Memory B cell (primary cell): Measurements from ENCODE around the gene ASCC1.
A peak's percentile ranks its signal among the peaks of the same experiment; 100 is the strongest.
"Not testable (repeated sequence)": the region's sequence is repeated elsewhere in the genome, so short reads cannot be mapped to it uniquely, and the experiment has no call there.

ENCODE experiments used
- ATAC-seq: fragments of 150-1000 bp; cut with Tn5 transposase; 2 replicates; pipeline ENCODE4 v1.10.0; 2021; ENCODE audit warnings: low read depth, mild to moderate bottlenecking, moderate library complexity
- DNase-seq, 2 donors: peaks; one replicate each; pipeline ENCODE4 v3.0.0; 2022; ENCODE audit warnings: low spot score in 2 of 2
- H3K27ac Mint-ChIP-seq: one replicate; pipeline ENCODE4 v1.8.0; 2022; ENCODE audit warnings: mild to moderate bottlenecking, moderate library complexity, mixed read lengths
- H3K27me3 Mint-ChIP-seq: one replicate; pipeline ENCODE4 v1.8.0; 2022; ENCODE audit warnings: mixed read lengths
- H3K36me3 Mint-ChIP-seq: one replicate; pipeline ENCODE4 v1.8.0; 2022; ENCODE audit warnings: mild to moderate bottlenecking, mixed read lengths
- H3K4me1 Mint-ChIP-seq: one replicate; pipeline ENCODE4 v1.8.0; 2022; ENCODE audit warnings: mixed read lengths
- H3K4me3 Mint-ChIP-seq: one replicate; pipeline ENCODE4 v1.8.0; 2022; ENCODE audit warnings: mild to moderate bottlenecking, moderate library complexity, mixed read lengths
- H3K9me3 Mint-ChIP-seq: one replicate; pipeline ENCODE4 v1.8.0; 2022; ENCODE audit warnings: mixed read lengths

Gene ASCC1

GRCh38 chr10:72239409-72239808, 23.3 kb upstream of the ASCC1 start:
- Mint-ChIP-seq H3K36me3 (peaks cover 8% of the 10 kb centered on the region), H3K9me3 (no peaks in the 10 kb centered on the region), H3K4me1 (peaks cover 32% of the 10 kb centered on the region), H3K27me3 (no peaks in the 10 kb centered on the region), H3K27ac (no peak overlapping the region), H3K4me3 (no peak overlapping the region)
- ATAC-seq: no peak
- no peak for DNase-seq

- Mint-ChIP-seq H3K36me3 (peaks cover 8% of the 10 kb centered on the region), H3K4me3 (no peak overlapping the region), H3K4me1 (peaks cover 26% of the 10 kb centered on the region), H3K27me3 (no peaks in the 10 kb centered on the region), H3K27ac (no peak overlapping the region), H3K9me3 (no peaks in the 10 kb centered on the region)
- ATAC-seq: no peak
- no peak for DNase-seq
Measured at GRCh38 chr10:72238392-72239175, 22.5 kb upstream of the ASCC1 start.

- Mint-ChIP-seq H3K9me3 (no peaks in the 10 kb centered on the region), H3K4me1 (peaks cover 12% of the 10 kb centered on the region), H3K36me3 (peaks cover 11% of the 10 kb centered on the region), H3K27ac (no peak overlapping the region), H3K27me3 (no peaks in the 10 kb centered on the region), H3K4me3 (no peak overlapping the region)
- no peak for DNase-seq
- ATAC-seq: no peak
Measured at GRCh38 chr10:72235544-72236279, 19.6 kb upstream of the ASCC1 start.

DNA sequence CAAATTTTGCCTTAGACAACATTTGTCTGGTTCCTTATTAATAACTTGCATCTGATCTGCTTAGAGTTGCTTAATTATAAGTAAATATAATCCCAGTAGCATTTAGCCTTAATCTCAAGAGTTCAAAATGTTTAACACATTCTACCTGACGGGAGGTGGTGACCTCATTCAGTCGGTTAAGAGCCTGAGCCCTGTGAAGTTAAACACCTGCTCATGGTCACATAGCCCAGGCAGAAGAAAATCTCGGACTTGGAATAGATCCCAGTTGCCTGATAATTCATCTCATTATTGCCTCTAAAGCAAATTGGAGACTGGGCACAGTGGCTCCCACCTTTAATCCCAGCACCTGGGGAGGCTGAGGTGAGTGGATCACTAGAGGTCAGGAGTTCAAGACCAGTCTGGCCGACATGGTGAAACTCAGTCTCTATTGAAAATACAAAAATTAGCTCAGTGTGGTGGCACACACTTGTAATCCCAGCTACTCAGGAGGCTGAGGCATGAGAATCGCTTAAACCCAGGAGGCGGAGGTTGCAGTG, 18.6 kb upstream of the ASCC1 start:
- H3K27me3 Mint-ChIP-seq: no peaks in the 10 kb centered on the region
- H3K36me3 Mint-ChIP-seq: peaks cover 13% of the 10 kb centered on the region
- H3K4me1 Mint-ChIP-seq: peaks cover 13% of the 10 kb centered on the region
- no peak overlapping the region for H3K27ac Mint-ChIP-seq
- H3K9me3 Mint-ChIP-seq: no peaks in the 10 kb centered on the region
- DNase-seq (no peak), ATAC-seq (no peak)
- no peak overlapping the region for H3K4me3 Mint-ChIP-seq

- H3K4me3 Mint-ChIP-seq: no peak overlapping the region
- ATAC-seq (no peak), DNase-seq (no peak)
- no peak overlapping the region for H3K27ac Mint-ChIP-seq
- H3K27me3 Mint-ChIP-seq: no peaks in the 10 kb centered on the region
- peaks cover 13% of the 10 kb centered on the region for H3K36me3 Mint-ChIP-seq
- H3K9me3 Mint-ChIP-seq: no peaks in the 10 kb centered on the region
- peaks cover 17% of the 10 kb centered on the region for H3K4me1 Mint-ChIP-seq
Measured at GRCh38 chr10:72233621-72234020, 17.5 kb upstream of the ASCC1 start.

- Mint-ChIP-seq H3K36me3 (peaks cover 5% of the 10 kb centered on the region), H3K27me3 (no peaks in the 10 kb centered on the region), H3K4me1 (peaks cover 17% of the 10 kb centered on the region), H3K4me3 (no peak overlapping the region), H3K9me3 (no peaks in the 10 kb centered on the region), H3K27ac (peak overlapping the region; percentile 46)
- ATAC-seq (no peak), DNase-seq (no peak)
Measured at GRCh38 chr10:72229261-72230251, 13.5 kb upstream of the ASCC1 start.

DNA sequence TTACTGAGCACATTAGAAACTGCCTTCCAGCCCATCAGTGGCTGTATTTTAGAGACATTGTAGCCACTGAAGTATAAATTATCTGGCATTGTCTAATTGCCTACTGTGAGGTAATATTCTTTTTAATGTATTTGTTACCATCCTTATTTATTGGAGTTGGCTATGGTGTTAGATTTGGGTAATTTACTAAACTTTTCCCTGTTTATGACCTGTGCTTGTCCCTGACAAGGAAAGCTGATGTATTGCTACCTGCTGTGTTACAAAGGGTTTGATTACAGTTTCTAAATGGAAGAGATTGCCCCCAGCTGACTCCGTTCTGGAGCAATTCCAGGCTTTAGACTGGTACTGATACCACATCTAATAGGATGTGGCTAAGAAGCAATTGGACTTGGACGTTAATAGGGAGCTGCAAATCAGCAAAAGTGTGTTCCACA, 12.3 kb upstream of the ASCC1 start:
- no peak overlapping the region for H3K27ac Mint-ChIP-seq
- H3K27me3 Mint-ChIP-seq: no peaks in the 10 kb centered on the region
- peaks cover 24% of the 10 kb centered on the region for H3K4me1 Mint-ChIP-seq
- peaks cover 6% of the 10 kb centered on the region for H3K36me3 Mint-ChIP-seq
- H3K4me3 Mint-ChIP-seq: no peak overlapping the region
- H3K9me3 Mint-ChIP-seq: no peaks in the 10 kb centered on the region
- ATAC-seq (no peak), DNase-seq (no peak)

GRCh38 chr10:72227826-72228225, 11.8 kb upstream of the ASCC1 start:
- Mint-ChIP-seq H3K27me3 (no peaks in the 10 kb centered on the region), H3K4me1 (peaks cover 25% of the 10 kb centered on the region), H3K9me3 (no peaks in the 10 kb centered on the region), H3K4me3 (no peak overlapping the region), H3K36me3 (peaks cover 6% of the 10 kb centered on the region), H3K27ac (peak overlapping the region; percentile 63)
- no peak for DNase-seq
- ATAC-seq: no peak

GRCh38 chr10:72226418-72227027, 10.4 kb upstream of the ASCC1 start:
- no peak for ATAC-seq
- Mint-ChIP-seq H3K4me1 (peaks cover 28% of the 10 kb centered on the region), H3K27ac (peak overlapping the region; percentile 70), H3K27me3 (no peaks in the 10 kb centered on the region), H3K9me3 (no peaks in the 10 kb centered on the region), H3K36me3 (peaks cover 6% of the 10 kb centered on the region), H3K4me3 (no peak overlapping the region)
- DNase-seq: no peak

DNA sequence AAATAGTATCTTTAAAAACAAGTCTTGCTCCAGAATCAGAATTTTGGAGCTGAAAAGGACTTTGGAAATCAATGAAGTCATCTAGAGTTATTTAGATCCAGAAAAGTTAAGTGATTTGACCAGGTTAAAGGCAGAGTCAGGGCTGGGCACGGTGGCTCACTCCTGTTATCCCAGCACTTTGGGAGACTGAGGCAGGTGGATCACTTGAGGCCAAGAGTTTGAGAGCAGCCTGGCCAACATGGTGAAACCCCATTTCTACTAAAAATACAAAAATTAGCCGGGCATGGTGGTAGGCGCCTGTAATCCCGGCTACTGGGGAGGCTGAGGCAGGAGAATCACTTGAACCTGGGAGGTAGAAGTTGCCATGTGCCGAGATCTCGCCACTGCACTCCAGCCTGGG, 8.1 kb upstream of the ASCC1 start:
- ATAC-seq, H3K36me3 Mint-ChIP-seq, H3K4me3 Mint-ChIP-seq, H3K9me3 Mint-ChIP-seq, H3K27me3 Mint-ChIP-seq, DNase-seq: not testable (repeated sequence)
- Mint-ChIP-seq H3K27ac (peak overlapping the region; percentile 77), H3K4me1 (peaks cover 26% of the 10 kb centered on the region)

DNA sequence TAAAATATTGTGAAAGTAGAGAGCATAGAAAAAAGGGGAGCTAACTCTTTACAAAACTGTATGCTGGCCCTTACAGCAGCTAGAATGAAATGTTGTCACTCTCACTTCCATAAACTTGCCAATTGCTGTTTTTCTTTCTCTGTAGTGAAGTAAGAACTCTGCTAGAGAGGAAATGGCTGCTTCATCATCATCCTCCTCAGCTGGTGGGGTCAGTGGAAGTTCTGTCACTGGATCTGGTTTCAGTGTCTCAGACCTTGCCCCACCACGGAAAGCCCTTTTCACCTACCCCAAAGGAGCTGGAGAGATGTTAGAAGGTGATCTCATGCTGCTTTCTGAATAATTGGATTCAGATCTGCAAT, 7.6 kb upstream of the ASCC1 start:
- H3K27me3 Mint-ChIP-seq: no peaks in the 10 kb centered on the region
- H3K9me3 Mint-ChIP-seq: no peaks in the 10 kb centered on the region
- ATAC-seq (peak; percentile 43), DNase-seq (no peak)
- H3K27ac Mint-ChIP-seq: peak overlapping the region; percentile 77
- H3K36me3 Mint-ChIP-seq: peaks cover 1% of the 10 kb centered on the region
- peaks cover 29% of the 10 kb centered on the region for H3K4me1 Mint-ChIP-seq
- no peak overlapping the region for H3K4me3 Mint-ChIP-seq

DNA sequence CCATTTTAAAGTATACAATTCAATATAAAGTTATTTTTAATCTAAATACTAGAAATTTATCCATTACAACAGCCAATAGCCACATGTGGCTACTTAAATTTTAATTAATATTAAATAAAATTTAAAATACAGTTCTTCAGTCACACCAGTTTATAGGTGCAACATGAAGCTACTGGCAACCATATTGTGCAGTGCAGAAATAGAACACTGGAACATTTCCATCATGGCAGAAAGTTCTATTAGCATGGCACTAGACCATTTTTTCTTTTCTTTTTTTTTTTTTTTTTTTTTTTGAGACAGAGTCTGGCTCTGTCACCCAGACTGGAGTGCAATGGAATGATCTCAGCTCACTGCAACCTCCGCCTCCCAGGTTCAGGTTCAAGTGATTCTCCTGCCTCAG, 5.2 kb upstream of the ASCC1 start:
- H3K4me3 Mint-ChIP-seq: no peak overlapping the region
- DNase-seq (no peak), ATAC-seq (no peak)
- H3K9me3 Mint-ChIP-seq: no peaks in the 10 kb centered on the region
- no peak overlapping the region for H3K27ac Mint-ChIP-seq
- no peaks in the 10 kb centered on the region for H3K27me3 Mint-ChIP-seq
- H3K36me3 Mint-ChIP-seq: peaks cover 1% of the 10 kb centered on the region
- peaks cover 30% of the 10 kb centered on the region for H3K4me1 Mint-ChIP-seq

DNA sequence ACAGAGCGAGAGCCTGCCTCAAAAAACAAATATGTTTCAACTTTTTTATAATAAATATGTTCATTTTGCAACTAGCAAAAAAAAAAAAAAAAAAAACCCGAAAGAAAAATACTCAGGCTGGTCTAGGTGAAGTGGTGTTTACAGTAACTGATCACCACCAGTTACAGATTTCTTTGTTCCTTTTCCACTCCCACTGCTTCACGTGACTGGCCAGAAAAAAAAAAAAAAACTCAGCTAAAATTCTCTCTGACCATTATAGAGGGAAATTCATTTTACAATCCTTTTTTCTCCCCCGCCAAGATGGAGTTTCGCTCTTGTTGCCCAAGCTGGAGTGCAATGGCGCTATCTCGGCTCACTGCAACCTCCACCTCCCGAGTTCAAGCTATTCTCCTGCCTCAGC, 4.6 kb upstream of the ASCC1 start:
- no peaks in the 10 kb centered on the region for H3K9me3 Mint-ChIP-seq
- no peak for DNase-seq
- no peak for ATAC-seq
- no peaks in the 10 kb centered on the region for H3K27me3 Mint-ChIP-seq
- no peak overlapping the region for H3K4me3 Mint-ChIP-seq
- H3K27ac Mint-ChIP-seq: no peak overlapping the region
- peaks cover 31% of the 10 kb centered on the region for H3K4me1 Mint-ChIP-seq
- H3K36me3 Mint-ChIP-seq: peaks cover 1% of the 10 kb centered on the region
